Gastrocnemius medialis (tissue), 4 donors: Measurements from ENCODE around the gene ADAMTSL2. TPM values are rescaled to one million over a fixed set of nuclear protein-coding genes. Genes with fewer than 3 reads are reported as not detected.

Experiments
- ATAC-seq, 2 donors: fragments of 150-250 bp; one replicate each; pipeline ENCODE4 v1.9.1; 2016
- DNase-seq, 2 donors: peaks; one replicate each; pipeline ENCODE4 v3.0.0-alpha.2; 2019
- H3K27ac ChIP-seq, 4 donors: fragments of 200-600 bp; sonication (generic); 1 replicate in 1 of 4; 2 replicates in 3 of 4; pipeline ENCODE4 v1.5.1; 2016 to 2018; ENCODE audit warnings: mild to moderate bottlenecking in 2 of 4, moderate library complexity in 1 of 4
- H3K27me3 ChIP-seq, 3 donors: fragments of 200-600 bp; sonication (generic) in 2 of 3; 1 replicate in 1 of 3; 2 replicates in 2 of 3; pipeline versions ENCODE4 v1.5.1 to v1.6.0; 2016 to 2019; ENCODE audit warnings: mild to moderate bottlenecking in 1 of 3, moderate library complexity in 1 of 3
- H3K36me3 ChIP-seq, 2 donors: fragments of 200-600 bp; sonication (generic) in 1 of 2; one replicate each; pipeline ENCODE4 v1.5.1; 2017 to 2018
- H3K4me1 ChIP-seq, 2 donors: fragments of 200-600 bp; sonication (generic) in 1 of 2; one replicate each; pipeline ENCODE4 v1.5.1; 2016 to 2017; ENCODE audit warnings: mild to moderate bottlenecking in 2 of 2
- H3K4me3 ChIP-seq, 4 donors: fragments of 200-600 bp; sonication (generic) in 3 of 4; 1 replicate in 1 of 4; 2 replicates in 3 of 4; pipeline ENCODE4 v1.5.1; 2016 to 2019; ENCODE audit warnings: mild to moderate bottlenecking in 2 of 4
- H3K9me3 ChIP-seq, 3 donors: fragments of 200-600 bp; sonication (generic) in 2 of 3; 1 replicate in 1 of 3; 2 replicates in 2 of 3; pipeline ENCODE4 v1.5.1; 2016 to 2019
- POLR2A ChIP-seq, 2 donors: fragments of 450-650 bp; IDR thresholded peaks; one replicate each; pipeline ENCODE4 v1.6.1; 2017; ENCODE audit warnings: antibody characterized with exemption in 2 of 2, mild to moderate bottlenecking in 2 of 2, moderate library complexity in 2 of 2
- in situ Hi-C, 4 donors: fragments of 200-750 bp; cut with MboI; loops; one replicate each; pipeline versions ENCODE4 v1.15.0 to v1.8.0; 2017; ENCODE audit warnings: low sequenced_read_pairs in 4 of 4
- intact Hi-C: fragments of 100-400 bp; cut with DNase I; formaldehyde crosslinking; loops from one replicate; pipeline ENCODE4 v1.15.1; 2023; ENCODE audit warnings: low total_unique reads
- total RNA-seq, 4 donors: library from RNA; depleted of rRNA; stranded (reverse); fragments of >200 nt; gene quantifications; one replicate each; pipeline versions ENCODE4 v1.1.0 to v1.2.3, GENCODE V29; 2016
- TF ChIP-seq, protein P1 (sequence below), 5 experiments: fragments of 450-650 bp in 3 of 5; fragments of 200-600 bp in 2 of 5; sonication (generic) in 2 of 5; IDR thresholded peaks in 4 of 5; conservative IDR thresholded peaks in 1 of 5; 1 replicate in 4 of 5; 2 replicates in 1 of 5; pipeline ENCODE4 v1.5.1; 2016 to 2019; ENCODE audit warnings: antibody characterized with exemption in 5 of 5, mild to moderate bottlenecking in 3 of 5, moderate library complexity in 3 of 5

Gene ADAMTSL2
- total RNA-seq, 4 donors from 2014 or later: 0.10 to 1.8 (median 0.44) TPM

DNA sequence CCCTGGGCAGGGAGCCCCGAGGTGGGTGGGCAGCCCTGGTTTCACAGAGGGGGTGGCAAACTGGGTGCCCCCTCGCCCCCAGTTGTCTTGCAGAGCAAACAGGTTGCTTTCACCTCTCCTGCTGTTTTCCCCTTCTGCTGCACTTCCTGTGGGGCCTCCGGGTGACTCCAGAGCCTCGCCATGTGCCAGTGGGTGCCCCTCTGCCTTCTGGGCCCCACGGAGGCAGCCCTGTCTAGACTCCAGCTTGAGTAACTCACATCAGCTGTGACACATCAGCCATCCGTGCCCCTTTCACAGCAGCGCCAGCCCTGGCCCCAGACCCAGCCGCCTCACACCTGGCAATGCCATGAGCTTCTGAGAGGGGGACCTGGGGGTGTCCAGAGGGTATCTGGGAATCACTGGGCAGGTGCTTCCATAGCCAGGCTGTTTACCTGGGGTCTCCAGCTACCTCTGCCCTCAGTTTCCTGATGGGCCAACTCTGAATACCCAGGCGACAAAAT lies 36.9 kb downstream of the ADAMTSL2 start:
- Histone ChIP-seq H3K4me1 (no peaks in the 10 kb centered on the region), H3K27me3 (peaks cover 3 to 23% (median 20%) of the 10 kb centered on the region in 3 donors), H3K9me3 (no peaks in the 10 kb centered on the region), H3K27ac (no peak overlapping the region), H3K36me3 (no peaks in the 10 kb centered on the region), H3K4me3 (no peak overlapping the region)
- in situ Hi-C loops: no loop called here
- ATAC-seq: no peak
- no peak for TF ChIP-seq POLR2A (IDR thresholded peaks at IDR 0.05)
- TF ChIP-seq, protein P1, sequence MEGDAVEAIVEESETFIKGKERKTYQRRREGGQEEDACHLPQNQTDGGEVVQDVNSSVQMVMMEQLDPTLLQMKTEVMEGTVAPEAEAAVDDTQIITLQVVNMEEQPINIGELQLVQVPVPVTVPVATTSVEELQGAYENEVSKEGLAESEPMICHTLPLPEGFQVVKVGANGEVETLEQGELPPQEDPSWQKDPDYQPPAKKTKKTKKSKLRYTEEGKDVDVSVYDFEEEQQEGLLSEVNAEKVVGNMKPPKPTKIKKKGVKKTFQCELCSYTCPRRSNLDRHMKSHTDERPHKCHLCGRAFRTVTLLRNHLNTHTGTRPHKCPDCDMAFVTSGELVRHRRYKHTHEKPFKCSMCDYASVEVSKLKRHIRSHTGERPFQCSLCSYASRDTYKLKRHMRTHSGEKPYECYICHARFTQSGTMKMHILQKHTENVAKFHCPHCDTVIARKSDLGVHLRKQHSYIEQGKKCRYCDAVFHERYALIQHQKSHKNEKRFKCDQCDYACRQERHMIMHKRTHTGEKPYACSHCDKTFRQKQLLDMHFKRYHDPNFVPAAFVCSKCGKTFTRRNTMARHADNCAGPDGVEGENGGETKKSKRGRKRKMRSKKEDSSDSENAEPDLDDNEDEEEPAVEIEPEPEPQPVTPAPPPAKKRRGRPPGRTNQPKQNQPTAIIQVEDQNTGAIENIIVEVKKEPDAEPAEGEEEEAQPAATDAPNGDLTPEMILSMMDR (IDR thresholded peaks at IDR 0.05 in 4 of 5, conservative IDR thresholded peaks at IDR 0.05 in 1 of 5): no peak
- DNase-seq: no peak
- intact Hi-C loops: no loop called here

GRCh38 chr9:133571896-133572595 lies 37.5 kb downstream of the ADAMTSL2 start:
- Histone ChIP-seq H3K9me3 (no peaks in the 10 kb centered on the region), H3K27ac (no peak overlapping the region), H3K27me3 (peaks cover 3 to 23% (median 15%) of the 10 kb centered on the region in 3 donors), H3K4me3 (no peak overlapping the region), H3K36me3 (no peaks in the 10 kb centered on the region), H3K4me1 (no peaks in the 10 kb centered on the region)
- ATAC-seq (no peak), DNase-seq (no peak)
- intact Hi-C loops: no loop called here
- TF ChIP-seq, protein P1 (IDR thresholded peaks at IDR 0.05 in 4 of 5, conservative IDR thresholded peaks at IDR 0.05 in 1 of 5): no peak
- no peak for TF ChIP-seq POLR2A (IDR thresholded peaks at IDR 0.05)
- in situ Hi-C loops: no loop called here

DNA sequence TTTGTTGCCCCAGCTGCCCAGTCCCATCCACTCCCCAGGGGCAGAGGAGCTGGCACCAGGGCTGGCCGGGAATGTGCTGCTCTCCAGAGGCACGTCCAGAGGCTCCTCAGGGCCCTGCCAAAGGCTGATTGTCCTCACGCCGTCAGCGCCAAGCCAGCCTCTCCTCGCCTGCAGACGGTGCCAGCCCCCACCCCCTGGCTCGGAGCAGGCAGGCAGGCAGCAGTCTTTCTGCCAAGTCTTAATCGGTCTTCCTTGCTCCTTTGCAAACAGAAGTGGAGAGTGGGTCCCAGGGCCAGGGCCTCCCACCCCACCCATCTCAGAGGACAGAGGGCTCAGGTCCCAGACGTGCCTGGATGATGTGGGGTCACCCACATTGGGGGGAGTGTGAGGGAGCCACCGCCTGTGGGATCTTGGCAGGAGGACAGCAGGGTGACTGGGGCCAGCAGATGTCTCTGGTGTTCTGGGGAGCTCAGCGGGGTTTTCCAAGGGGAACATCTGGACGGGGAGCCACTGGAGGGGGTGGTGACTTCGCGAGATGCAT lies 38.4 kb downstream of the ADAMTSL2 start:
- DNase-seq: peak in 1 of 2 donors; percentile 23
- ATAC-seq: no peak
- Histone ChIP-seq H3K4me3 (no peak overlapping the region), H3K27me3 (peaks cover 3 to 23% (median 14%) of the 10 kb centered on the region in 3 donors), H3K36me3 (no peaks in the 10 kb centered on the region), H3K4me1 (no peaks in the 10 kb centered on the region), H3K27ac (no peak overlapping the region), H3K9me3 (no peaks in the 10 kb centered on the region)
- TF ChIP-seq, protein P1 (IDR thresholded peaks at IDR 0.05 in 4 of 5, conservative IDR thresholded peaks at IDR 0.05 in 1 of 5): no peak
- TF ChIP-seq POLR2A (IDR thresholded peaks at IDR 0.05): no peak
- intact Hi-C loops: no loop called here
- in situ Hi-C loops: no loop called here

GRCh38 chr9:133573791-133574515 lies 39.4 kb downstream of the ADAMTSL2 start:
- in situ Hi-C loops (no loop called here), intact Hi-C loops (no loop called here)
- no peaks in the 10 kb centered on the region for H3K4me1 ChIP-seq
- H3K9me3 ChIP-seq: no peaks in the 10 kb centered on the region
- no peak overlapping the region for H3K27ac ChIP-seq
- H3K4me3 ChIP-seq: no peak overlapping the region
- no peak for ATAC-seq
- no peaks in the 10 kb centered on the region for H3K36me3 ChIP-seq
- H3K27me3 ChIP-seq: peaks cover 3 to 23% (median 14%) of the 10 kb centered on the region in 3 donors
- DNase-seq: no peak
- TF ChIP-seq, protein P1 (IDR thresholded peaks at IDR 0.05 in 4 of 5, conservative IDR thresholded peaks at IDR 0.05 in 1 of 5): no peak
- TF ChIP-seq POLR2A (IDR thresholded peaks at IDR 0.05): no peak
